HG02943 (cell line): ENCODE data around the gene ANKMY1.

ENCODE experiments used
- ATAC-seq: cut with Tn5 transposase; IDR thresholded peaks from one replicate; pipeline ENCODE4 v1.9.1; 2021; ENCODE audit warnings: mild to moderate bottlenecking, low read depth, moderate library complexity; ENCODE audit not compliant: unreplicated experiment

The ANKMY1 gene

GRCh38 chr2:240582781-240583180 is 25.0 kb upstream of the ANKMY1 start:
- no peak for ATAC-seq

GRCh38 chr2:240581811-240582210 is 24.0 kb upstream of the ANKMY1 start:
- no peak for ATAC-seq

- ATAC-seq, result no peak
Observed at GRCh38 chr2:240579771-240580614, 22.2 kb upstream of the ANKMY1 start.

- no peak for ATAC-seq
Observed at GRCh38 chr2:240579071-240579762, 21.4 kb upstream of the ANKMY1 start.

- no peak for ATAC-seq
Observed at GRCh38 chr2:240578488-240578887, 20.7 kb upstream of the ANKMY1 start.

GRCh38 chr2:240578110-240578450 is 20.3 kb upstream of the ANKMY1 start:
- no peak for ATAC-seq

GRCh38 chr2:240577281-240578109 is 19.7 kb upstream of the ANKMY1 start:
- no peak for ATAC-seq

- no peak for ATAC-seq
Observed at GRCh38 chr2:240576436-240577205, 18.8 kb upstream of the ANKMY1 start.

GRCh38 chr2:240576036-240576435 is 18.2 kb upstream of the ANKMY1 start:
- ATAC-seq, result no peak

GRCh38 chr2:240575101-240575965 is 17.5 kb upstream of the ANKMY1 start:
- no peak for ATAC-seq

GRCh38 chr2:240574386-240575100 is 16.8 kb upstream of the ANKMY1 start:
- ATAC-seq, result no peak

- no peak for ATAC-seq
Observed at GRCh38 chr2:240573516-240574385, 16.0 kb upstream of the ANKMY1 start.

- ATAC-seq, result no peak
Observed at GRCh38 chr2:240573071-240573515, 15.3 kb upstream of the ANKMY1 start.

GRCh38 chr2:240572141-240573031 is 14.6 kb upstream of the ANKMY1 start:
- ATAC-seq, result no peak

GRCh38 chr2:240571314-240571973 is 13.7 kb upstream of the ANKMY1 start:
- ATAC-seq, result no peak
